Neuron (in vitro differentiated cells): ENCODE data around the gene PKNOX2.

Experiments used
- H2AFZ ChIP-seq: one replicate; pipeline ENCODE4 v1.6.1; 2013; ENCODE audit warnings: low read depth, mild to moderate bottlenecking, inconsistent platforms, low read length, moderate library complexity
- H3K27me3 ChIP-seq: one replicate; pipeline ENCODE4 v1.6.1; 2013; ENCODE audit warnings: low read length; ENCODE audit not compliant: insufficient read depth
- H3K36me3 ChIP-seq: one replicate; pipeline ENCODE4 v1.6.1; 2013; ENCODE audit warnings: low read length; ENCODE audit not compliant: insufficient read depth
- H3K4me1 ChIP-seq: one replicate; pipeline ENCODE4 v1.6.1; 2013; ENCODE audit warnings: low read length; ENCODE audit not compliant: insufficient read depth
- H3K4me3 ChIP-seq: 2 replicates; pipeline ENCODE4 v1.5.1; 2013; ENCODE audit warnings: mild to moderate bottlenecking, low read length, moderate library complexity
- H3K9me3 ChIP-seq: one replicate; pipeline ENCODE4 v1.6.1; 2013; ENCODE audit warnings: low read length

The PKNOX2 gene

GRCh38 chr11:125258291-125259032, 93.9 kb downstream of the PKNOX2 start:
- no peaks in the 10 kb centered on the region for H3K27me3 ChIP-seq
- H3K36me3 ChIP-seq, result no peaks in the 10 kb centered on the region
- no peak overlapping the region for H2AFZ ChIP-seq
- peaks cover 21% of the 10 kb centered on the region for H3K4me1 ChIP-seq
- H3K4me3 ChIP-seq, result no peak overlapping the region
- no peaks in the 10 kb centered on the region for H3K9me3 ChIP-seq

GRCh38 chr11:125261588-125261987, 97.0 kb downstream of the PKNOX2 start:
- Histone ChIP-seq H3K27me3 (no peaks in the 10 kb centered on the region), H2AFZ (no peak overlapping the region), H3K36me3 (no peaks in the 10 kb centered on the region), H3K4me1 (peaks cover 30% of the 10 kb centered on the region), H3K9me3 (no peaks in the 10 kb centered on the region), H3K4me3 (no peak overlapping the region)

- H3K27me3 ChIP-seq, result no peaks in the 10 kb centered on the region
- no peaks in the 10 kb centered on the region for H3K9me3 ChIP-seq
- no peak overlapping the region for H2AFZ ChIP-seq
- H3K36me3 ChIP-seq, result no peaks in the 10 kb centered on the region
- peaks cover 30% of the 10 kb centered on the region for H3K4me1 ChIP-seq
- H3K4me3 ChIP-seq, result no peak overlapping the region
Observed at GRCh38 chr11:125262194-125262829, 97.8 kb downstream of the PKNOX2 start.

- H3K9me3 ChIP-seq, result no peaks in the 10 kb centered on the region
- no peaks in the 10 kb centered on the region for H3K36me3 ChIP-seq
- no peak overlapping the region for H2AFZ ChIP-seq
- H3K4me1 ChIP-seq, result peaks cover 30% of the 10 kb centered on the region
- H3K27me3 ChIP-seq, result no peaks in the 10 kb centered on the region
- peak overlapping the region; percentile 3 for H3K4me3 ChIP-seq
Observed at GRCh38 chr11:125262830-125263218, 98.3 kb downstream of the PKNOX2 start.

- no peaks in the 10 kb centered on the region for H3K9me3 ChIP-seq
- no peaks in the 10 kb centered on the region for H3K36me3 ChIP-seq
- peak overlapping the region; percentile 3 for H3K4me3 ChIP-seq
- peaks cover 30% of the 10 kb centered on the region for H3K4me1 ChIP-seq
- no peaks in the 10 kb centered on the region for H3K27me3 ChIP-seq
- H2AFZ ChIP-seq, result no peak overlapping the region
Observed at GRCh38 chr11:125263268-125263790, 98.8 kb downstream of the PKNOX2 start.

- Histone ChIP-seq H3K4me1 (peaks cover 30% of the 10 kb centered on the region), H2AFZ (no peak overlapping the region), H3K36me3 (no peaks in the 10 kb centered on the region), H3K4me3 (no peak overlapping the region), H3K9me3 (no peaks in the 10 kb centered on the region), H3K27me3 (no peaks in the 10 kb centered on the region)
Observed at GRCh38 chr11:125264100-125265022, 99.8 kb downstream of the PKNOX2 start.

- H3K9me3 ChIP-seq, result no peaks in the 10 kb centered on the region
- H3K36me3 ChIP-seq, result no peaks in the 10 kb centered on the region
- H3K4me1 ChIP-seq, result peaks cover 27% of the 10 kb centered on the region
- no peak overlapping the region for H3K4me3 ChIP-seq
- H3K27me3 ChIP-seq, result no peaks in the 10 kb centered on the region
- no peak overlapping the region for H2AFZ ChIP-seq
Observed at GRCh38 chr11:125267548-125267947, 103.0 kb downstream of the PKNOX2 start.

GRCh38 chr11:125268611-125269010, 104.1 kb downstream of the PKNOX2 start:
- no peaks in the 10 kb centered on the region for H3K36me3 ChIP-seq
- no peak overlapping the region for H2AFZ ChIP-seq
- H3K27me3 ChIP-seq, result no peaks in the 10 kb centered on the region
- H3K4me3 ChIP-seq, result no peak overlapping the region
- H3K9me3 ChIP-seq, result no peaks in the 10 kb centered on the region
- peaks cover 25% of the 10 kb centered on the region for H3K4me1 ChIP-seq

- Histone ChIP-seq H3K4me3 (no peak overlapping the region), H2AFZ (no peak overlapping the region), H3K36me3 (no peaks in the 10 kb centered on the region), H3K9me3 (no peaks in the 10 kb centered on the region), H3K27me3 (no peaks in the 10 kb centered on the region), H3K4me1 (peaks cover 17% of the 10 kb centered on the region)
Observed at GRCh38 chr11:125270106-125270505, 105.6 kb downstream of the PKNOX2 start.

- H3K4me1 ChIP-seq, result peaks cover 17% of the 10 kb centered on the region
Observed at GRCh38 chr11:125270711-125271110, 106.2 kb downstream of the PKNOX2 start.

GRCh38 chr11:125271483-125272091, 107.0 kb downstream of the PKNOX2 start:
- no peak overlapping the region for H3K4me3 ChIP-seq
- H3K9me3 ChIP-seq, result no peaks in the 10 kb centered on the region
- peaks cover 17% of the 10 kb centered on the region for H3K4me1 ChIP-seq

More at GRCh38 chr11:125270711-125271110, 106.2 kb downstream of the PKNOX2 start:
- Histone ChIP-seq H3K9me3 (no peaks in the 10 kb centered on the region), H2AFZ (no peak overlapping the region), H3K36me3 (no peaks in the 10 kb centered on the region), H3K4me3 (no peak overlapping the region), H3K27me3 (no peaks in the 10 kb centered on the region)

GRCh38 chr11:125272092-125272491, 107.5 kb downstream of the PKNOX2 start:
- Histone ChIP-seq H3K27me3 (no peaks in the 10 kb centered on the region), H3K9me3 (no peaks in the 10 kb centered on the region), H3K4me1 (peaks cover 17% of the 10 kb centered on the region), H2AFZ (no peak overlapping the region), H3K4me3 (no peak overlapping the region), H3K36me3 (no peaks in the 10 kb centered on the region)

More at GRCh38 chr11:125271483-125272091, 107.0 kb downstream of the PKNOX2 start:
- H2AFZ ChIP-seq, result no peak overlapping the region
- H3K27me3 ChIP-seq, result no peaks in the 10 kb centered on the region
- no peaks in the 10 kb centered on the region for H3K36me3 ChIP-seq
